Esophagus (tissue), 2 donors: ENCODE measurements around the gene WT1. TPM values are rescaled to one million over a fixed set of nuclear protein-coding genes. Genes with fewer than 3 reads are reported as not detected.
"Not testable (repeated sequence)": the region's sequence is repeated elsewhere in the genome, so short reads cannot be mapped to it uniquely, and the experiment has no call there.

Source experiments
- H3K27ac ChIP-seq, 2 donors: one replicate each; pipeline ENCODE4 v1.5.1; 2013; ENCODE audit warnings: low read depth in 2 of 2, mild to moderate bottlenecking in 2 of 2, inconsistent platforms in 1 of 2, low read length in 1 of 2, moderate library complexity in 1 of 2
- H3K27me3 ChIP-seq, 2 donors: one replicate each; pipeline ENCODE4 v1.6.1; 2013; ENCODE audit warnings: low read length in 2 of 2, control low read depth in 1 of 2, mild to moderate bottlenecking in 1 of 2; ENCODE audit not compliant: insufficient read depth in 2 of 2, control insufficient read depth in 1 of 2
- H3K36me3 ChIP-seq, 2 donors: one replicate each; pipeline ENCODE4 v1.6.1; 2013; ENCODE audit warnings: low read length in 1 of 2; ENCODE audit not compliant: control insufficient read depth in 2 of 2, insufficient read depth in 2 of 2
- H3K4me1 ChIP-seq, 2 donors: one replicate each; pipeline ENCODE4 v1.6.1; 2013; ENCODE audit warnings: low read length in 1 of 2; ENCODE audit not compliant: control insufficient read depth in 2 of 2, insufficient read depth in 2 of 2
- H3K4me3 ChIP-seq, 2 donors: one replicate each; pipeline ENCODE4 v1.5.1; 2013; ENCODE audit warnings: low read length in 2 of 2, mild to moderate bottlenecking in 2 of 2, low read depth in 1 of 2, moderate library complexity in 1 of 2
- H3K9me3 ChIP-seq, 2 donors: one replicate each; pipeline ENCODE4 v1.6.1; 2013; ENCODE audit warnings: mild to moderate bottlenecking in 2 of 2, low read depth in 1 of 2, low read length in 1 of 2, moderate library complexity in 1 of 2; ENCODE audit not compliant: control insufficient read depth in 2 of 2, insufficient read depth in 1 of 2
- WGBS, 2 donors: extraction: QIAGEN DNeasy Blood & Tissue Kit; methylation state at CpG; one replicate each; pipeline ENCODE4 v1.1.7; 2013; 5-methylcytosine and 5-hydroxymethylcytosine counted together
- polyA plus RNA-seq, 2 donors: library from polyadenylated mRNA; stranded (reverse); fragments of 200-250 nt; gene quantifications; one replicate each; pipeline ENCODE4 v1.2.3, GENCODE V29; 2013
- donor health status: healthy with polysubstance abuse.
- donor health status: Bipolar disorder and iron deficiency.

Gene WT1
- polyA plus RNA-seq, result not detected

DNA sequence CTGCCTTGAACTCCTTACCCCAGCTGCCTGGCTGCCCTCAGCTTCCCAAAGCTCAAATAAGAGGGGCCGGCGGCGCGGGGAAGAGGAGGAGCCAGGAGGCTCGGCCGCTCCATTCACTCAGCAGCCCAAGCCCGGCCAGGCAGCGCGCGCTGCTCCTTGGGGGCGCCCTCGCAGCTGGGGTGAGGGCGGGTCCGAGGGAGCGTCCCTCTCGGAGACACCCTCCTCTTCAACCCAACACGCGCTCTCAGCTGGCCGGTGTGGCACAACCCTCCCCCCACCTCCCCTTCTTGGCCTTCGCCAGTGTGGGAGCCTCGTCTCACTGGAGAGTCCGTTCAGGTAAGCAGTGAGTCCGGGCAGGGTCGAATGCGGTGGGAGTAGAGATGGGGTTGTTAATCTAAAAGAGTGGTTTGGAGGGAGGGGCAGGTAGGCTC, at the start of gene WT1:
TSS of gene WT1 (minus strand) at position 29 of the 431 bp plus-strand sequence.
- no peak within 1 kb of the TSS for H3K27ac ChIP-seq
- peaks cover 10 to 13% of the 10 kb centered on the region in 2 donors for H3K4me1 ChIP-seq
- H3K27me3 ChIP-seq, result peaks cover 33 to 47% of the 10 kb centered on the region in 2 donors
- H3K36me3 ChIP-seq, result no peaks in the 10 kb centered on the region
- peaks cover 2 to 8% of the 10 kb centered on the region in 2 donors for H3K9me3 ChIP-seq
- peak within 1 kb of the TSS in 1 of 2 donors; percentile 12 for H3K4me3 ChIP-seq
- WGBS, 2 donors, result 6% methylated on average over 20 to 25 of the region's 25 CpGs

DNA sequence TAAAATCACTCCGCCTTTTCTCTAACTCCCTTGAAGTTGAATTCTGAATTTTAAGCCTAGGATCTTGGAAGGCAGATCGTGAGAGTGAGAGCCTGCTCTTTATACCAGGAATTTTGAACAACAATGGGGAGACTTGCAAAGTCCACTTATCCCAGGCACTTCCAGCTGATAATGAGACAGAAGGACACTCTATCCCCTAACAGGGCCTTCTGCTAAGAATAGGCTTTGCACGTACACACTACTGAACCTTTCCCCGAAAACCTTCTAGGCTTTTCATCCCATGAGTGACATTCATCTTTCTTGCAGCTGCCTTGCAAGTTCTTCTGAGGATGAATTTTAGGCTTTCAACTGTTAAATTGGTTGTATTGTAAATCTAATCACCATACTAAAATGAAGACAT, 44.0 kb upstream of the WT1 start:
- Histone ChIP-seq H3K36me3 (no peaks in the 10 kb centered on the region), H3K9me3 (no peaks in the 10 kb centered on the region), H3K27ac (no peak overlapping the region), H3K4me1 (no peaks in the 10 kb centered on the region), H3K4me3 (no peak overlapping the region), H3K27me3 (no peaks in the 10 kb centered on the region)
- WGBS, 2 donors, result 67 to 70% methylated on average over 4 of the region's 4 CpGs

DNA sequence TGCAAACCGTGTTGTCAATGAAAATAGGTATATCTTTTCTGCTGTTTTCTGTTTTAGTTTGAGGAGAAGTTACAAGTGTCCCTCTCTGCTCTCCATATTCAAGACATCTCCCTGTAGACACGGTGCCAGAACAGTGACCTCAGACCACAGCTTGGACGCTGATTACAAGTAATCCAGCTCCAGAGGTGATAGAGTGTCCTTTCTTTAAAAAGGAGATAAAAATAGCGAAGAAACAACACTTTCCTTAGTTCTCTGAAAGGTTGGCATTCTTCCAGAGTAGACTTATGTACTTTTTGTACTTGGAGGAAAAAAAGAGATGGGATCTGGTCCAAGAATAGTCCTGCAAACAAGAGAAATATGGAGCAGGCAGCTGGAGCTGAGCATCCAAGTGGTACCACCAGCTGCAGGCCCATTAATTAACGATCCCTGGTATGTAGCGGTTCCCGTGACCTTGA, 43.0 kb upstream of the WT1 start:
- Histone ChIP-seq H3K4me1 (no peaks in the 10 kb centered on the region), H3K27me3 (no peaks in the 10 kb centered on the region), H3K27ac (no peak overlapping the region), H3K4me3 (no peak overlapping the region), H3K9me3 (no peaks in the 10 kb centered on the region), H3K36me3 (no peaks in the 10 kb centered on the region)
- WGBS, 2 donors, result 23 to 35% methylated on average over 7 of the region's 7 CpGs

DNA sequence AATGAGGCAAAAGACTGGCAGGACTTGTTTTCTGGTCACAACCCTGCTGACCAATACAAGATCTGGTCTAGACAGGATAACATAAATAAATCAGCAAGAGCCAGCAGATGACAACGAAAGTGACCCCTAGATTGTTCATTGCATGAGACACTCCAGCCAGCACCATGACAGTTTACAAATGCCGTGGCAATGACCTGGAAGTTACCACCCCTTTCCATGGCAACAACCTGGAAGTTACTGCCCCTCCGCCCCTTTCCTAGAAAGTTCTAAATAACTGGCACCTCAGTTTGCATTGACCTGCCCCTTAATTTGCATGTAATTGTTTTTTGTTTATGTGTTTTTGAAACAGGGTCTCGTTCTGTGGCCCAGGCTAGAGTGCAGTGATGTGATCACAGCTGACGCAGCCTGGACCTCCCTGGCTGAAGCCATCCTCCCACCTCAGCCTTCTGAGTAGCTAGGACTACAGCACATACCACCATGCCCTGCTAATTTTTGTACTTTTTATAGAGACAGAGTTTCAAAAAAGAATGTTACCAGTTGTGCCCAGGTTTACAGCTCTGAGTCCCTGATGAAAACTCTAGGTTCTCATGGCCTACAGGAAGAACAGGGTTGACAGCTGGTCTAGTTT, 38.1 kb upstream of the WT1 start:
- 80 to 82% methylated on average over 5 of the region's 5 CpGs for WGBS, 2 donors

DNA sequence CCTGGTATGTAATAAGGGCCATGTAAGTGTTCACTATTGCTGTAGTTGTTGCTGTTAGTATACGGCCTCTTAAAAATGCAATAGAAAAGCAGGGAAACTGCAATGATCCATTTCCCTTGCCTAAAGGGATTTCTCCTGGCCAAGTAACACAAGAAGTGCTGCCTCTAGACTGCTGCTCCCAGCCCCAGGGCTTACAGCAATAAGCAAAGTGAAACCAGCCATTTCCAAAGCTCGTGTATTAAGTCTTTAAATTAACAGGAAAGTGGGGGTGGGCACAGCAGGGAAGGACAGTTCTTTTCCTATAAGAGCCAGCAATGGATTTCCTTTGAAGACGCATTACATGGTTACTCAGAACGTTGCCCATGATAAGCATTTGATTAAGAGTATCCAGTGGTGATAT, 36.9 kb upstream of the WT1 start:
- H3K4me1 ChIP-seq, result no peaks in the 10 kb centered on the region

More for the DNA sequence above, 38.1 kb upstream of the WT1 start:
- Histone ChIP-seq H3K4me3 (no peak overlapping the region), H3K9me3 (no peaks in the 10 kb centered on the region), H3K27ac (no peak overlapping the region), H3K36me3 (no peaks in the 10 kb centered on the region), H3K27me3 (no peaks in the 10 kb centered on the region), H3K4me1 (no peaks in the 10 kb centered on the region)

DNA sequence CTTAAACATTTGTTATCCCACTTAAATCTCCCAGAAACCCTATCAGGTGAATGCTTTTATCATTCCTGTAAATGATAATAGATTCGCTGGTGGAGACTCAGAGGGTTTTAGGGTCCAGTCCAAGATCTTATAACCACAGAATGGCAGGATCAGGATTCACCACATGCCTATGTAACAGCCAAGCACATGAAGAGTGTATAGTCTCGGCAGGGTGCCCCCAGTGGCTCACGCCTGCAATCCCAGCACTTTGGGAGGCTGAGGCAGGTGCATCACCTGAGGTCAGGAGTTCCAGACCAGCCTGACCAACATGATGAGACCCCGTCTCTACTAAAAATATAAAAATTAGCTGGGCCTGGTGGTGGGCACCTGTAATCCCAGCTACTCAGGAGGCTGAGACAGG, 36.2 kb upstream of the WT1 start:
- H3K27ac ChIP-seq, H3K27me3 ChIP-seq, H3K9me3 ChIP-seq, H3K36me3 ChIP-seq, H3K4me1 ChIP-seq, H3K4me3 ChIP-seq: not testable (repeated sequence)
- WGBS, 2 donors, result 80 to 85% methylated on average over 4 of the region's 4 CpGs

More for the DNA sequence above, 36.9 kb upstream of the WT1 start:
- Histone ChIP-seq H3K27ac (no peak overlapping the region), H3K9me3 (no peaks in the 10 kb centered on the region), H3K4me3 (no peak overlapping the region), H3K36me3 (no peaks in the 10 kb centered on the region), H3K27me3 (no peaks in the 10 kb centered on the region)
- WGBS, 2 donors, result 54 to 64% methylated on average over 4 of the region's 4 CpGs

DNA sequence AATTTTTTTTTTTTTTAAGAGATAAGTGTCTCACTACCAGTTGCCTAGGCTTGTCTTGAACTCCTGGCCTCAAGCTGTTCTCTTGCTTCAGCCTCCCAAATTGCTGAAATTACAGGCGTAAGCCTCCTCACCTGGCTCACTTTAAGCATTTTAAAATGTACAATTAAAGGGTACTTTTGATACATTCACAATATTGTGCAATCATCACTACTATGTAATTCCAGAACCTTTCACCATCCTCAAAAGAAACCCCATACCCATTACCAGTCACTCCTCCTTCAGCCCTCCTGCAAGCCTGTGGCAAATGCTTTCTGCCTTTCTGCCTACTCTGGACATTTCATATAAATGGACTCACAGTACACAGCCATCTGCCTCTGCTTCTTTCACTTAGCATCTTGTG, 34.5 kb upstream of the WT1 start:
- Histone ChIP-seq H3K4me3 (no peak overlapping the region), H3K4me1 (no peaks in the 10 kb centered on the region), H3K36me3 (no peaks in the 10 kb centered on the region), H3K27me3 (no peaks in the 10 kb centered on the region), H3K27ac (no peak overlapping the region), H3K9me3 (no peaks in the 10 kb centered on the region)
- 75 to 88% methylated on average over 1 of the region's 1 CpG for WGBS, 2 donors

DNA sequence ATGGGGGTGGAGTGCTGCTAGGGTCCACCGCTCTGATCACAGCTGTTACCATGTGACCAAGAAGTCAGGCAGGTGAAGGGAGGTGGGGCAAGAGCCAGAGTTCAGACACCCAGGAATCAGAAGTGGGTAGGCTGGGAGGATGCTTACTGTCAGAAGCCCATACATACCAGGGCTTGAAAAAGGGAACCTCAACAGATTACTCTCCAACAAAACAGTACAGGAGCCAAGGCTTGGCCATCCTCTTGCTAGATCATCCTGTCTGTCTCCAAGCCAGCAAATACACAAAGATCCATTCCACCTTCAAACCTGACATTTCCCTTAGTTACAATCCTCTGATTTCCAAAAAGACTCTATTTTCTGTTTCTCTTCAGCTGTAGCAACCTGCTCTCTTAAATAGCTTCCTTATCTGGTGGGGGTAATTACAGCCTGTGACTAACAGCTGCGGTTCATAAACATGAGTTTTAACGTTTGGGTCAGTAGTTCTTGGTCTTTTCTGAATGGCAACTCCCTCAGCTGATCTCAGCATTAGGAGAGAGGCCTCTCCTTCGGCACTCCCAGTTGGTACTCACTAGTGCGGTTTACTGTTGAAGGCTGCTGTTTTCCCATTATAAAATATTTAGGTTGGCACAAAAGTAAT, 31.1 kb upstream of the WT1 start:
- 50 to 59% methylated on average over 5 of the region's 5 CpGs for WGBS, 2 donors
- Histone ChIP-seq H3K9me3 (no peaks in the 10 kb centered on the region), H3K4me3 (no peak overlapping the region), H3K27ac (no peak overlapping the region), H3K4me1 (no peaks in the 10 kb centered on the region), H3K27me3 (no peaks in the 10 kb centered on the region), H3K36me3 (no peaks in the 10 kb centered on the region)

DNA sequence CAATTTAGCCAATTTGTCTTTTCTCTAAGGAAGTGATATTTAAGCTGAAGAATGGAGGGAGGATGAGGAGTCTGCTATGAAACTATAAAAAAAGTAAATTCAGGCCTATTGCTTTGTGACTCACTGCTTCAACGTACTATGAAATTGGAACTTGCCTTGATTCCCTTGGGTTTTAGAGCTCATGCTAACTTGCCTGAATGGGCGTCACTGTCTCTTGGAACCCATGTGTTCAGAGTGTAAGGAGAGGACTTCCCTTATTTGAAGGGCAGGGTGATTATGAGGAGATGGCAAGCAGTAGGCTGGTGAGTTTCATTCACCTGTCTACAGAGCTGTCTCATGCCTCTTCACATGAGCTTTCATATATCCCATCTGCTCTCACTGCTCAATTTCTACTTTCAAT, 28.7 kb upstream of the WT1 start:
- no peaks in the 10 kb centered on the region for H3K36me3 ChIP-seq
- H3K4me1 ChIP-seq, result no peaks in the 10 kb centered on the region
- H3K27ac ChIP-seq, result no peak overlapping the region
- H3K9me3 ChIP-seq, result no peaks in the 10 kb centered on the region
- no peak overlapping the region for H3K4me3 ChIP-seq
- WGBS, 2 donors, result 88 to 89% methylated on average over 2 of the region's 2 CpGs
- H3K27me3 ChIP-seq, result no peaks in the 10 kb centered on the region
